GM12891 (cell line): ENCODE results near the gene MAMDC4.

Experiments used
- DNase-seq: peaks from one replicate; pipeline ENCODE4 v3.0.0; 2011; ENCODE audit warnings: low spot score; ENCODE audit not compliant: insufficient read length
- FAIRE-seq: peaks from 2 replicates; lab custom pipeline; 2011; peaks lifted over from hg19 to GRCh38; lab: Jason Lieb, UNC
- PAX5 ChIP-seq: IDR thresholded peaks from 2 replicates; pipeline ENCODE4 v1.6.1; 2011; ENCODE audit warnings: low read length, moderate library complexity, mild to moderate bottlenecking; ENCODE audit not compliant: insufficient read depth, severe bottlenecking
- POLR2A ChIP-seq: IDR thresholded peaks from 2 replicates; pipeline ENCODE4 v1.6.1; 2011; ENCODE audit warnings: low read depth, low read length, control low read depth
- POLR2AphosphoS5 ChIP-seq: IDR thresholded peaks from 2 replicates; pipeline ENCODE4 v1.6.1; 2011; ENCODE audit warnings: low read depth, low read length, control low read depth
- POU2F2 ChIP-seq: IDR thresholded peaks from 2 replicates; pipeline ENCODE4 v1.6.1; 2011; ENCODE audit warnings: low read depth, mild to moderate bottlenecking, control low read depth, low read length, moderate library complexity
- SPI1 ChIP-seq: IDR thresholded peaks from 2 replicates; pipeline ENCODE4 v1.6.1; 2011; ENCODE audit warnings: low read depth, low read length, control low read depth
- TAF1 ChIP-seq: IDR thresholded peaks from 2 replicates; pipeline ENCODE4 v1.6.1; 2011; ENCODE audit warnings: low read depth, low read length, control low read depth

The MAMDC4 gene

DNA sequence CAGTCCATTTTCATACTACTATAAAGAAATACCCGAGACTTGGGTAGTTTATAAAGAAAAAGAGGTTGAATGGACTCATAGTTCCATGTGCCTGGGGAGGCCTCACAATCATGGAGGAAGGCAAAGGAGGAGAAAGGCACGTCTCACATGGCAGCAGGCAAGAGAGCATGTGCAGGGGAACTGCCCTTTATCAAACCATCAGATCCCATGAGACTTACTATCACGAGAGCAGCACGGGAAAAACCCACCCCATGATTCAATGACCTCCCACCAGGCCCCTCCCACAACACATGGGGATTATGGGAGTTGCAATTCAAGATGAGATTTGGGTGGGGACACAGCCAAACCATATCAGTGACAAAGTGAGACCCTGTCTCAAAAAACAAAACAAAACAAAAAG, 54.1 kb downstream of the MAMDC4 start:
- no peak for DNase-seq
- FAIRE-seq = no peak
- no peak for TF ChIP-seq SPI1
- TF ChIP-seq TAF1 = no peak
- TF ChIP-seq POLR2AphosphoS5 = no peak
- no peak for TF ChIP-seq POU2F2
- no peak for TF ChIP-seq POLR2A
- TF ChIP-seq PAX5 = no peak

DNA sequence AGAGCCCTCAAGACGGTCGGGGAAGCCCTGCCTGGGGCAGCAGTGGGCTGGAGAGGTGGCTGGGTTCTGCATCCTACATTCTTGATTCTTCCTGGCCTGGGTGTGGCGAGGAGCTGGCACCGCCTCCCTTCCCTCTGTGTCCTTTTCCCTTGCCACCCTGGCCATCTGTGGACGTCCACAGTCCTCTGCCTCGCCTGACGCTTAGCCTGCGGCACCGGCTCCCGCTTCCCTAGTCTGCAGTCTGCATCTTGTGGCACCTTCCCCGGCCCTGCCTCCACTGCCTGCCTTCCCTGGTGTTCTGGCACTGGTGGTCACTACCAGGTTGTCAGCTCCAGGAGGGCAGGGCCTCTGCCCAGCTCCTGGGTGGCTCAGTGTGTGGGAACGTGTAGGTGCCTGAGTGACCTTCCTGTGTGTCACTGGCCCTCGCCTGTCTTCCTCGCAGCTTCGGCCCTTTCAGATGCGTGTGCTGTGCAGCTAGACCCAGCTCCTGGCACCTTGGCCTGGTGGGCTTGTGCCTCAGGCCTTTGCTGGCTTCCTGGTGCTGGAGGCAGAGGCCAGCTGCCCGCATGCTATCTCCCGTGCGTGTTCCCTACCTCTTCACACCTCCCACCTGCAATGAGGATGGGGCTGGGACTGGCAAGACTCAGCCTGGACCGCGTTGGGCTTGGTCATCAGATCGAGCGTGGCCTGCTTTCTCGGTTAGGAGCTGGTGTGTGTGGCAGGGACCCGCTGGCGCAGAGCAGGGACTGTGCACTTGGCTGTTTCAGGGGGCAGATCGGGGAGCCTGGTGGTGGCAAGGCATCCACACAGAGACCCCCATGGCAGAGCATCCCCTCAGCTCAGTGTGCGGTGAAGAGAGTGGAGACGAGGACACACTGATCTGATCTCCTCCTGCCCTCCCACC, 55.1 kb downstream of the MAMDC4 start:
- DNase-seq (no peak), FAIRE-seq (no peak)
- no peak for TF ChIP-seq POU2F2
- no peak for TF ChIP-seq TAF1
- TF ChIP-seq POLR2A = no peak
- TF ChIP-seq PAX5 = no peak
- no peak for TF ChIP-seq POLR2AphosphoS5
- no peak for TF ChIP-seq SPI1
